ENCODE measurements around the gene CTDSPL. TPM values are rescaled to one million over a fixed set of nuclear protein-coding genes. Genes with fewer than 3 reads are reported as not detected.

The CTDSPL gene
- total and polyA plus RNA-seq, 2 of the 13 experiments (the other 11 are each of a cell fraction or from before 2014, with no cell fraction given), result 26.1 to 142 TPM

- TF ChIP-seq ZNF569 (CRISPR knock-in tag; IDR thresholded peaks at IDR 0.05; ENCODE audit: borderline replicate concordance) (no peak), CC2D1A (CRISPR knock-in tag; IDR thresholded peaks at IDR 0.05) (no peak), NONO (IDR thresholded peaks at IDR 0.05) (no peak), NONO (CRISPR knock-in tag; conservative IDR thresholded peaks at IDR 0.05) (0 out of 2 replicates have a peak, but pooled peaks have one; percentile 18), CTCF (CRISPR knock-in tag; IDR thresholded peaks at IDR 0.05) (peak; percentile 25; the same call in 1 of the 2 replicates), ZNF354B (CRISPR knock-in tag; IDR thresholded peaks at IDR 0.05) (no peak), FOXP4 (CRISPR knock-in tag; IDR thresholded peaks at IDR 0.05) (no peak), HOXA9 (CRISPR knock-in tag; IDR thresholded peaks at IDR 0.05; ENCODE audit: borderline replicate concordance) (0 out of 2 replicates have a peak, but pooled peaks have one; percentile 54), ZNF496 (CRISPR knock-in tag; IDR thresholded peaks at IDR 0.05; ENCODE audit: insufficient replicate concordance) (no peak), GLMP (CRISPR knock-in tag; IDR thresholded peaks at IDR 0.05; ENCODE audit: borderline replicate concordance) (no peak), DZIP1 (CRISPR knock-in tag; IDR thresholded peaks at IDR 0.05) (no peak), ZSCAN25 (CRISPR knock-in tag; IDR thresholded peaks at IDR 0.05) (no peak), CEBPB (IDR thresholded peaks at IDR 0.05; ENCODE audit: borderline replicate concordance, low read depth, low read length) (peak; percentile 92), ZBTB38 (CRISPR knock-in tag; IDR thresholded peaks at IDR 0.05) (peak; percentile 62; the same call in 1 of the 2 replicates), ZNF720 (CRISPR knock-in tag; IDR thresholded peaks at IDR 0.05) (no peak), KMT2A (CRISPR knock-in tag; IDR thresholded peaks at IDR 0.05) (0 out of 2 replicates have a peak, but pooled peaks have one; percentile 22), ATF1 (CRISPR knock-in tag; IDR thresholded peaks at IDR 0.05) (no peak), CEBPG (CRISPR knock-in tag; IDR thresholded peaks at IDR 0.05) (peak; percentile 87), DMAP1 (CRISPR knock-in tag; IDR thresholded peaks at IDR 0.05) (no peak), TBL1XR1 (IDR thresholded peaks at IDR 0.05; ENCODE audit: borderline replicate concordance, low read length, partially characterized antibody) (no peak), ZNF362 (CRISPR knock-in tag; IDR thresholded peaks at IDR 0.05; ENCODE audit: borderline replicate concordance) (no peak), HDAC1 (CRISPR knock-in tag; IDR thresholded peaks at IDR 0.05) (no peak), NFKBIZ (CRISPR knock-in tag; IDR thresholded peaks at IDR 0.05) (no peak), AKAP8 (CRISPR knock-in tag; IDR thresholded peaks at IDR 0.05) (no peak)
Measured at GRCh38 chr3:37902674-37903073, 41.0 kb downstream of the CTDSPL start (continued).

Measured in HepG2 (cell line).